Body of pancreas (tissue), 4 donors: ENCODE measurements around the gene PRKG1. TPM values are rescaled to one million over a fixed set of nuclear protein-coding genes. Genes with fewer than 3 reads are reported as not detected.

Source experiments
- ATAC-seq: fragments of 150-250 bp; one replicate; pipeline ENCODE4 v1.9.1; 2016
- DNase-seq, 4 donors: peaks; one replicate each; pipeline ENCODE4 v3.0.0-alpha.2; 2019
- H3K27ac ChIP-seq, 4 donors: fragments of 200-600 bp; sonication (generic); 1 replicate in 3 of 4; 2 replicates in 1 of 4; pipeline versions ENCODE4 v1.5.1 to v1.6.1; 2016 to 2019; ENCODE audit warnings: mild to moderate bottlenecking in 1 of 4, mixed read lengths in 1 of 4, moderate library complexity in 1 of 4
- H3K27me3 ChIP-seq, 2 donors: fragments of 200-600 bp; sonication (generic); one replicate each; pipeline ENCODE4 v1.6.0; 2016; ENCODE audit warnings: mild to moderate bottlenecking in 1 of 2
- H3K36me3 ChIP-seq, 2 donors: fragments of 200-600 bp; sonication (generic); replicated peaks in 1 of 2; 2 replicates each; pipeline ENCODE4 v1.5.1; 2016; ENCODE audit warnings: low read depth in 2 of 2; ENCODE audit not compliant: insufficient read depth in 1 of 2
- H3K4me1 ChIP-seq: fragments of 200-600 bp; sonication (generic); one replicate; pipeline ENCODE4 v1.6.0; 2016
- H3K4me3 ChIP-seq, 2 donors: fragments of 200-600 bp; sonication (generic); 1 replicate in 1 of 2; 2 replicates in 1 of 2; pipeline ENCODE4 v1.5.1; 2016 to 2019
- H3K9me3 ChIP-seq, 3 donors: fragments of 200-600 bp; sonication (generic); 1 replicate in 2 of 3; 2 replicates in 1 of 3; pipeline ENCODE4 v1.5.1; 2016
- CTCF ChIP-seq, 7 experiments: fragments of 450-650 bp in 4 of 7; fragments of 200-600 bp in 3 of 7; sonication (generic) in 3 of 7; IDR thresholded peaks; one replicate each; pipeline ENCODE4 v1.5.1; 2016 to 2019; ENCODE audit warnings: antibody characterized with exemption in 7 of 7
- POLR2A ChIP-seq, 3 donors: fragments of 450-650 bp; IDR thresholded peaks; one replicate each; pipeline ENCODE4 v1.6.1; 2016; ENCODE audit warnings: antibody characterized with exemption in 3 of 3, mild to moderate bottlenecking in 2 of 3
- WGBS, 2 donors: methylation state at CpG; one replicate each; pipeline ENCODE4 v1.1.5; 2017; 5-methylcytosine and 5-hydroxymethylcytosine counted together
- intact Hi-C: fragments of 100-400 bp; cut with DNase I; formaldehyde crosslinking; loops from one replicate; pipeline ENCODE4 v1.15.1; 2023
- total RNA-seq, 2 donors: library from RNA; depleted of rRNA; stranded (reverse); fragments of >200 nt; gene quantifications; one replicate each; pipeline ENCODE4 v1.1.0, GENCODE V29; 2016

Gene PRKG1
- total RNA-seq, 2 donors from 2014 or later, result 14.2 to 18.9 TPM

- no peak for TF ChIP-seq CTCF (IDR thresholded peaks at IDR 0.05)
- DNase-seq (no peak), ATAC-seq (no peak)
- Histone ChIP-seq H3K27ac (no peak overlapping the region), H3K36me3 (no peaks in the 10 kb centered on the region), H3K9me3 (no peaks in the 10 kb centered on the region), H3K4me3 (no peak overlapping the region), H3K4me1 (no peaks in the 10 kb centered on the region), H3K27me3 (no peaks in the 10 kb centered on the region)
- intact Hi-C loops, result no loop called here
Measured at GRCh38 chr10:51888263-51888662, 814.0 kb downstream of the PRKG1 start.

- intact Hi-C loops, result no loop called here
- DNase-seq, result no peak
Measured at GRCh38 chr10:51892313-51892712, 818.0 kb downstream of the PRKG1 start.

GRCh38 chr10:51892965-51893658, 818.8 kb downstream of the PRKG1 start:
- Histone ChIP-seq H3K27ac (no peak overlapping the region), H3K4me1 (peaks cover 27% of the 10 kb centered on the region), H3K36me3 (no peaks in the 10 kb centered on the region), H3K27me3 (no peaks in the 10 kb centered on the region), H3K4me3 (no peak overlapping the region), H3K9me3 (no peaks in the 10 kb centered on the region)
- intact Hi-C loops, result no loop called here
- DNase-seq, result peak in 1 of 4 donors; percentile 8
- TF ChIP-seq CTCF (IDR thresholded peaks at IDR 0.05) (peak in 4 of 7 experiments; percentile 10 to 29 (median 20)), POLR2A (IDR thresholded peaks at IDR 0.05) (no peak)
- ATAC-seq, result no peak
- 56 to 67% methylated on average over 1 of the region's 1 CpG for WGBS, 2 donors

More at GRCh38 chr10:51892313-51892712, 818.0 kb downstream of the PRKG1 start:
- ATAC-seq, result no peak
- no peak overlapping the region for H3K27ac ChIP-seq
- H3K9me3 ChIP-seq, result no peaks in the 10 kb centered on the region
- no peaks in the 10 kb centered on the region for H3K36me3 ChIP-seq
- TF ChIP-seq POLR2A (IDR thresholded peaks at IDR 0.05) (no peak), CTCF (IDR thresholded peaks at IDR 0.05) (no peak)
- H3K4me1 ChIP-seq, result peaks cover 27% of the 10 kb centered on the region
- 80 to 82% methylated on average over 1 of the region's 1 CpG for WGBS, 2 donors
- H3K4me3 ChIP-seq, result no peak overlapping the region
- no peaks in the 10 kb centered on the region for H3K27me3 ChIP-seq

DNA sequence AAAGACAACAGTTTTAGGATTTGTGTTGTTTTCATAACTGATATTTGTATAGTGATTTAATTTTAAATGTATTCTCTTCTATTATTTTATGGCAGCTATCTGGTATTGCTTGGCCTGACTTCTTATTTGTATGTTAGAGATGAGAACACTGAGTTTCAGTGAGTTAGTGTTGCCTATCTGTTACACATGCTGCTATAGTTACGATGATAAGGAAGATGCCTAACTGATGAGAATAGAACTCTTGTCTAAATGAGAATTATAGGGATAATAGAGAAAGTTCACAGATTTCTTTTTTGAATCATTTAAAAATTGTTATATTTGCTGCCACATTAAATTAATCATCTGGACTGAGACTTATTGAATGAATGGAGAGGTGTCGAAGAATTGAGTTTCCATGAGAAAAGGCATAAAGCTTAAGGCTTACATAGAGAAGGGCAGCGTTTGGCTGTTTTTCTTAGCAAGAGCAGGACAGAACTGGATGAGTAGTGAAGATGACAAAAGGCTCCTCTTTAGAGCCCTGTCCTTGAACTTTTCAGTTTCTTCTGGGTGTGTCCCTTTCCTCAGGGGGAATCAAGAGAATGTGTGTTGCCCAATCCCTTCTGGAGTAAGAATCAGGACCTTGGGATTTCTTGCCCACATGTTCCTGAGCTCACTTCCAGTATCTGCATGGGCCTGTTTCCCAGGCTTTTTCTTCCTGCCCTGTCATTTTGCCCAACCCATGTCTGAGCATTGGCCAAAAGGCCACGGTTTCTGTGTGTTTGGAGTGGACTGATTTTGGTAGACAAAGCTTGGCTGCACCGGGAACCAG, 820.7 kb downstream of the PRKG1 start:
- ATAC-seq, result peak; percentile 84
- Histone ChIP-seq H3K36me3 (no peaks in the 10 kb centered on the region), H3K4me3 (no peak overlapping the region), H3K27ac (peak overlapping the region in 2 of 4 donors; percentile 48 to 54), H3K9me3 (no peaks in the 10 kb centered on the region), H3K4me1 (peaks cover 27% of the 10 kb centered on the region), H3K27me3 (no peaks in the 10 kb centered on the region)
- intact Hi-C loops, result no loop called here
- DNase-seq, result peak; percentile 27 to 68 (median 60)
- TF ChIP-seq POLR2A (IDR thresholded peaks at IDR 0.05) (no peak), CTCF (IDR thresholded peaks at IDR 0.05) (no peak)
- 58 to 62% methylated on average over 5 of the region's 5 CpGs for WGBS, 2 donors
